NCI-H2029 treated with DMSO at 0.1 percent for 48 hours (cell line): Measurements from ENCODE around the gene GDF2.

Experiments used
- DNase-seq: peaks from one replicate; lab custom pipeline; 2025; lab: John Stamatoyannopoulos, UW

GDF2 gene

GRCh38 chr10:47291682-47292081 is 30.6 kb upstream of the GDF2 start:
- no peak for DNase-seq

GRCh38 chr10:47294057-47294456 is 28.2 kb upstream of the GDF2 start:
- DNase-seq, result no peak

GRCh38 chr10:47294501-47294900 is 27.8 kb upstream of the GDF2 start:
- no peak for DNase-seq

GRCh38 chr10:47295411-47295810 is 26.8 kb upstream of the GDF2 start:
- DNase-seq, result no peak

- DNase-seq, result no peak
These were observed 25.9 kb upstream of the GDF2 start for GRCh38 chr10:47296156-47296894.

- DNase-seq, result no peak
These were observed 25.3 kb upstream of the GDF2 start for GRCh38 chr10:47296941-47297340.

GRCh38 chr10:47297866-47298540 is 24.3 kb upstream of the GDF2 start:
- no peak for DNase-seq

GRCh38 chr10:47298715-47299114 is 23.5 kb upstream of the GDF2 start:
- no peak for DNase-seq

GRCh38 chr10:47299611-47300428 is 22.4 kb upstream of the GDF2 start, which contains the start of gene GDF10:
Gene GDF10, plus strand, starts transcription at chr10:47300197. Its CDS starts 455 bp downstream, at chr10:47300652.
- DNase-seq, result no peak

GRCh38 chr10:47300429-47300931 is 21.8 kb upstream of the GDF2 start:
- DNase-seq, result no peak

- DNase-seq, result no peak
These were observed 20.4 kb upstream of the GDF2 start for GRCh38 chr10:47301833-47302232.

GRCh38 chr10:47303105-47303504 is 19.1 kb upstream of the GDF2 start:
- DNase-seq, result no peak

- DNase-seq, result no peak
These were observed 18.4 kb upstream of the GDF2 start for GRCh38 chr10:47303866-47304265.

GRCh38 chr10:47305566-47305965 is 16.7 kb upstream of the GDF2 start:
- no peak for DNase-seq

- DNase-seq, result no peak
These were observed 15.7 kb upstream of the GDF2 start for GRCh38 chr10:47306387-47307210.

GRCh38 chr10:47307381-47307780 is 14.9 kb upstream of the GDF2 start:
- DNase-seq, result no peak

GRCh38 chr10:47308775-47309174 is 13.5 kb upstream of the GDF2 start:
- no peak for DNase-seq

- no peak for DNase-seq
These were observed 12.7 kb upstream of the GDF2 start for GRCh38 chr10:47309408-47310089.

GRCh38 chr10:47310090-47310505 is 12.2 kb upstream of the GDF2 start:
- DNase-seq, result no peak

GRCh38 chr10:47311193-47311931 is 10.9 kb upstream of the GDF2 start:
- peak; percentile 46 for DNase-seq
